ENCODE data around the gene KRTAP10-5. TPM values are rescaled to one million over a fixed set of nuclear protein-coding genes. Genes with fewer than 3 reads are reported as not detected.

The KRTAP10-5 gene
- total RNA-seq, 1 experiment from 2014 or later, result not detected

DNA sequence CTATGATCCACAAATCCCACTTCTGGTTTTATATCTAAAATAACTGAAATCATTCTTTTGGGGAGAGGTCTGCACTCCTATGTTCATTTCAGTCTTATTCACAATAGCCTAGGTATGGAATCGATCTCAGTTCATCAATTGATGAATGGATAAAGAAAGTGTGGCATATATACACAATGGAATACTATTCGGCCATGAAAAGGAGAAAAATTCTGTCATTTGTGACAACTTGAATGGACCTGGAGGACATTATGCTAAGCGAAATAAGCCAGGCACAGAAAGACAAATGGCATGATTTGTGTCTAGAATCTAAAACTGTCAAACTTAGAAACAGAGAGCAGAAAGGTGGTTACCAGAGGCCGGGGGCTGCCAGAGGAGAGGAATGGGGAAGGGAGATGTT is 26.1 kb upstream of the KRTAP10-5 start:
- DNase-seq (ENCODE audit: low read depth, low spot score), result no peak
- Histone ChIP-seq H3K4me3 (replicated peaks in 1 of 2; ENCODE audit: low read depth in 1 of 2, low read length in 2 of 2) (no peak overlapping the region), H2AFZ (ENCODE audit: low read depth, low read length, poor library complexity, severe bottlenecking) (no peak overlapping the region), H3K79me2 (ENCODE audit: insufficient read depth, low read length) (no peaks in the 10 kb centered on the region), H3K9me2 (ENCODE audit: insufficient read depth) (no peaks in the 10 kb centered on the region), H4K20me1 (ENCODE audit: insufficient read depth) (no peaks in the 10 kb centered on the region), H3K27me3 (ENCODE audit: insufficient read depth, low read length) (peaks cover 11% of the 10 kb centered on the region; the same call in 1 of the 2 replicates), H3K4me2 (ENCODE audit: low read length) (no peak overlapping the region), H3K36me3 (ENCODE audit: control insufficient read depth in 1 of 2, insufficient read depth in 2 of 2, low read length in 2 of 2) (no peaks in the 10 kb centered on the region), H3K27ac (ENCODE audit: low read depth, low read length) (no peak overlapping the region), H3K4me1 (ENCODE audit: control insufficient read depth in 1 of 2, insufficient read depth in 2 of 2, low read length in 2 of 2) (no peaks in the 10 kb centered on the region), H3K9ac (ENCODE audit: low read length) (no peak overlapping the region), H3K9me3 (ENCODE audit: control insufficient read depth in 1 of 2, insufficient read depth in 1 of 2, low read depth in 1 of 2, low read length in 2 of 2) (peaks cover 0 to 5% of the 10 kb centered on the region in 2 experiments; a peak in 2 of 4 replicates)
- ChIA-PET POLR2A (no interaction called here), CTCF (no interaction called here), RAD21 (ENCODE audit: low non-redundant PET in 1 of 2, low total read pairs in 2 of 2, uncharacterized antibody in 2 of 2, unreplicated experiment in 2 of 2) (no interaction called here)
- intact Hi-C loops (cut with micrococcal nuclease), result no loop called here
- TF ChIP-seq JUND (IDR thresholded peaks at IDR 0.05) (no peak), CBX3 (IDR thresholded peaks at IDR 0.05; ENCODE audit: low read depth) (no peak), YY1 (IDR thresholded peaks at IDR 0.05; ENCODE audit: extremely low read depth, insufficient replicate concordance, low read depth, low read length) (no peak)
- ATAC-seq, result no peak
- BruUV-seq (replicated peaks), result no TSS peak

DNA sequence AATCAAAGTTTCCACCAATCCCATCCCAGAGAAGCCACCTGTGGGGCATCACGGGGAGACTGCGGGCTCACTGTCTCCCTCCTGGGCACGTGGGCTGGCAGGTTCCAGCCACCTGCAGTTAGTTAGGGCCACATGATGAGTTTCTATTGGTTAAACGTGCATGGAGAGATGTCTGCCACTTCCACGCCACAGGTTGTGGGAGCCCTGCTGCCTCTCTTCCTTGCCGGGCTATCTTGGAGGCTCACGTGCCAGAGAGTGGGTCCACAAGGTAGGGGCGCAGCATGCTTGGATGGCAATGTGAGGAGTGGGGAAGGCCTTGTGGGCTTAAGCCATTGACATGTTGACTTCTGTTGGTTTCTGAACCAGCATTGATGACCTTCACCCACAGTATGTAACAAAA is 23.5 kb upstream of the KRTAP10-5 start:
- no peak for ATAC-seq
- intact Hi-C loops (cut with micrococcal nuclease), result no loop called here

More for the DNA sequence above, 23.5 kb upstream of the KRTAP10-5 start:
- Histone ChIP-seq H4K20me1 (ENCODE audit: insufficient read depth) (no peaks in the 10 kb centered on the region), H3K9me2 (ENCODE audit: insufficient read depth) (no peaks in the 10 kb centered on the region), H3K4me2 (ENCODE audit: low read length) (no peak overlapping the region), H3K27ac (ENCODE audit: low read depth, low read length) (no peak overlapping the region), H2AFZ (ENCODE audit: low read depth, low read length, poor library complexity, severe bottlenecking) (no peak overlapping the region), H3K9ac (ENCODE audit: low read length) (no peak overlapping the region), H3K27me3 (ENCODE audit: insufficient read depth, low read length) (peaks cover 11% of the 10 kb centered on the region; the same call in 1 of the 2 replicates), H3K9me3 (ENCODE audit: control insufficient read depth in 1 of 2, insufficient read depth in 1 of 2, low read depth in 1 of 2, low read length in 2 of 2) (no peaks in the 10 kb centered on the region), H3K36me3 (ENCODE audit: control insufficient read depth in 1 of 2, insufficient read depth in 2 of 2, low read length in 2 of 2) (no peaks in the 10 kb centered on the region), H3K4me3 (replicated peaks in 1 of 2; ENCODE audit: low read depth in 1 of 2, low read length in 2 of 2) (no peak overlapping the region), H3K4me1 (ENCODE audit: control insufficient read depth in 1 of 2, insufficient read depth in 2 of 2, low read length in 2 of 2) (no peaks in the 10 kb centered on the region), H3K79me2 (ENCODE audit: insufficient read depth, low read length) (no peaks in the 10 kb centered on the region)
- RAD21 ChIA-PET (ENCODE audit: low non-redundant PET in 1 of 2, low total read pairs in 2 of 2, uncharacterized antibody in 2 of 2, unreplicated experiment in 2 of 2), result no interaction called here
- BruUV-seq (replicated peaks), result no TSS peak
- CTCF ChIA-PET, result no interaction called here
- TF ChIP-seq EZH2phosphoT487 (IDR thresholded peaks at IDR 0.05; ENCODE audit: borderline replicate concordance) (no peak), CEBPB (IDR thresholded peaks at IDR 0.05; ENCODE audit: low read depth) (no peak), POLR2A (IDR thresholded peaks at IDR 0.05; ENCODE audit: borderline replicate concordance, extremely low read depth, insufficient read depth, insufficient read length) (no peak), EZH2 (IDR thresholded peaks at IDR 0.05) (no peak), RAD21 (IDR thresholded peaks at IDR 0.05; ENCODE audit: low read depth) (no peak), ZNF274 (IDR thresholded peaks at IDR 0.05; ENCODE audit: low read depth, low read length) (no peak), SRF (IDR thresholded peaks at IDR 0.05; ENCODE audit: low read depth) (no peak)
- POLR2A ChIA-PET, result no interaction called here
- DNase-seq (ENCODE audit: low read depth, low spot score), result no peak
